Ramos (cell line): Measurements from ENCODE around the gene PCDHB5.
"Not testable (repeated sequence)": the region's sequence is repeated elsewhere in the genome, so short reads cannot be mapped to it uniquely, and the experiment has no call there.

Experiments used
- in situ Hi-C: fragments of 300-500 bp; cut with MboI; formaldehyde crosslinking; loops from one replicate; pipeline ENCODE4 v1.14.3; 2022; ENCODE audit warnings: low sequenced_read_pairs; ENCODE audit not compliant: unreplicated experiment

PCDHB5 gene

GRCh38 chr5:141135030-141135717 lies at the start of gene PCDHB5:
PCDHB5 (plus strand) TSS chr5:141135206; CDS start chr5:141135435, 229 bp downstream.
- in situ Hi-C loops: no loop called here

- in situ Hi-C loops: no loop called here
Observed at GRCh38 chr5:141094481-141095262, 40.3 kb upstream of the PCDHB5 start, which contains the start of gene PCDHB2. PCDHB2 (plus strand) TSS chr5:141094615; CDS start chr5:141094791, 176 bp downstream.

- in situ Hi-C loops: no loop called here
Observed at GRCh38 chr5:141095263-141095641, 39.8 kb upstream of the PCDHB5 start.

GRCh38 chr5:141096181-141096580 lies 38.8 kb upstream of the PCDHB5 start:
- in situ Hi-C loops: not testable (repeated sequence)

- in situ Hi-C loops: not testable (repeated sequence)
Observed at GRCh38 chr5:141096586-141096985, 38.4 kb upstream of the PCDHB5 start.

GRCh38 chr5:141100243-141100805 lies 34.7 kb upstream of the PCDHB5 start, which contains the start of gene PCDHB3:
PCDHB3 (plus strand) TSS chr5:141100473; CDS start chr5:141100650, 177 bp downstream.
- in situ Hi-C loops: no loop called here

GRCh38 chr5:141101059-141101458 lies 33.9 kb upstream of the PCDHB5 start:
- in situ Hi-C loops: no loop called here

GRCh38 chr5:141102070-141102469 lies 32.9 kb upstream of the PCDHB5 start:
- in situ Hi-C loops: not testable (repeated sequence)

GRCh38 chr5:141102471-141102870 lies 32.5 kb upstream of the PCDHB5 start:
- in situ Hi-C loops: not testable (repeated sequence)

- in situ Hi-C loops: no loop called here
Observed at GRCh38 chr5:141105350-141105749, 29.7 kb upstream of the PCDHB5 start.

GRCh38 chr5:141119250-141119649 lies 15.8 kb upstream of the PCDHB5 start:
- in situ Hi-C loops: no loop called here

GRCh38 chr5:141121563-141121962 lies 13.4 kb upstream of the PCDHB5 start, which contains the start of gene PCDHB4:
PCDHB4 (plus strand) TSS chr5:141121818; CDS start chr5:141121999, 181 bp downstream.
- in situ Hi-C loops: no loop called here

GRCh38 chr5:141121985-141122384 lies 13.0 kb upstream of the PCDHB5 start:
- in situ Hi-C loops: no loop called here

GRCh38 chr5:141123396-141124135 lies 11.4 kb upstream of the PCDHB5 start:
- in situ Hi-C loops: not testable (repeated sequence)

GRCh38 chr5:141127305-141127704 lies 7.7 kb upstream of the PCDHB5 start:
- in situ Hi-C loops: no loop called here

- in situ Hi-C loops: no loop called here
Observed at GRCh38 chr5:141135718-141136266, 786 bp downstream of the PCDHB5 start.

GRCh38 chr5:141137346-141137745 lies 2.3 kb downstream of the PCDHB5 start:
- in situ Hi-C loops: not testable (repeated sequence)

GRCh38 chr5:141149812-141150211 lies 14.8 kb downstream of the PCDHB5 start, which contains the start of gene PCDHB6:
PCDHB6 (plus strand) TSS chr5:141150057; CDS start chr5:141150258, 201 bp downstream.
- in situ Hi-C loops: no loop called here

- in situ Hi-C loops: no loop called here
Observed at GRCh38 chr5:141150224-141150992, 15.4 kb downstream of the PCDHB5 start.
